Fibroblast of lung (primary cell): ENCODE measurements around the gene SEPHS1. TPM values are rescaled to one million over a fixed set of nuclear protein-coding genes. Genes with fewer than 3 reads are reported as not detected.

ENCODE experiments used
- DNase-seq, 2 donors: peaks; one replicate each; pipeline versions ENCODE4 v3.0.0 to v3.0.0-alpha.2; 2010; ENCODE audit warnings: low read depth in 2 of 2
- H2AFZ ChIP-seq: 2 replicates; pipeline ENCODE4 v1.5.1; 2012; ENCODE audit warnings: low read length, control low read depth, inconsistent platforms
- H3K27ac ChIP-seq: 2 replicates; pipeline ENCODE4 v1.5.1; 2011; ENCODE audit warnings: low read length, control low read depth; ENCODE audit not compliant: insufficient read depth
- H3K27me3 ChIP-seq: 2 replicates; pipeline ENCODE4 v1.5.1; 2011; ENCODE audit warnings: mild to moderate bottlenecking, low read length; ENCODE audit not compliant: control insufficient read depth, insufficient read depth
- H3K36me3 ChIP-seq: 2 replicates; pipeline ENCODE4 v1.5.1; 2011; ENCODE audit warnings: low read length; ENCODE audit not compliant: control insufficient read depth, insufficient read depth
- H3K4me1 ChIP-seq: 2 replicates; pipeline ENCODE4 v1.5.1; 2011; ENCODE audit warnings: low read length; ENCODE audit not compliant: control insufficient read depth, insufficient read depth; ENCODE audit errors: extremely low read depth
- H3K4me2 ChIP-seq: 2 replicates; pipeline ENCODE4 v1.5.1; 2011; ENCODE audit warnings: low read length, control low read depth; ENCODE audit not compliant: insufficient read depth; ENCODE audit errors: extremely low read depth
- H3K4me3 ChIP-seq, 4 experiments: fragments of 200-600 bp in 1 of 4; sonication (generic) in 1 of 4; replicated peaks in 1 of 4; 2 replicates each; pipeline ENCODE4 v1.5.1; 2011 to 2016; ENCODE audit warnings: low read length in 4 of 4, low read depth in 3 of 4, mild to moderate bottlenecking in 3 of 4, control low read depth in 2 of 4, inconsistent platforms in 1 of 4, mixed read lengths in 1 of 4; ENCODE audit not compliant: insufficient read depth in 1 of 4; ENCODE audit errors: control extremely low read depth in 1 of 4
- H3K79me2 ChIP-seq: 2 replicates; pipeline ENCODE4 v1.5.1; 2012; ENCODE audit warnings: mild to moderate bottlenecking, low read length, inconsistent platforms; ENCODE audit not compliant: control insufficient read depth, insufficient read depth
- H3K9ac ChIP-seq: 2 replicates; pipeline ENCODE4 v1.5.1; 2011; ENCODE audit warnings: mild to moderate bottlenecking, low read length, control low read depth; ENCODE audit not compliant: insufficient read depth
- H3K9me3 ChIP-seq: 2 replicates; pipeline ENCODE4 v1.5.1; 2012; ENCODE audit warnings: low read depth, low read length; ENCODE audit not compliant: control insufficient read depth, insufficient read depth
- H4K20me1 ChIP-seq: 2 replicates; pipeline ENCODE4 v1.5.1; 2011; ENCODE audit warnings: low read length; ENCODE audit not compliant: control insufficient read depth, insufficient read depth; ENCODE audit errors: extremely low read depth
- CTCF ChIP-seq, 2 donors: IDR thresholded peaks in 1 of 2; conservative IDR thresholded peaks in 1 of 2; 1 replicate in 1 of 2; 2 replicates in 1 of 2; pipeline ENCODE4 v1.5.1; 2011 to 2012; ENCODE audit warnings: low read length in 2 of 2, control low read depth in 1 of 2, inconsistent platforms in 1 of 2, low read depth in 1 of 2, mild to moderate bottlenecking in 1 of 2
- EZH2 ChIP-seq: IDR thresholded peaks from 2 replicates; pipeline ENCODE4 v1.5.1; 2012; ENCODE audit warnings: low read length, control low read depth, mild to moderate bottlenecking; ENCODE audit errors: missing control alignments
- polyA plus RNA-seq, 2 donors: library from polyadenylated mRNA; depleted of rRNA in 1 of 2; stranded (reverse) in 1 of 2; unstranded in 1 of 2; fragments of >200 nt; gene quantifications; 2 replicates each; pipeline ENCODE4 v1.2.1, GENCODE V29; 2011 to 2012; ENCODE audit warnings: missing spikeins in 1 of 2
- total RNA-seq: library from RNA; depleted of rRNA; stranded (reverse); fragments of >200 nt; gene quantifications from 2 replicates; pipeline ENCODE4 v1.2.1, GENCODE V29; 2014

Gene SEPHS1
- total and polyA plus RNA-seq, 2 donors (not counting 1 experiment from before 2014, with no cell fraction given), result 27.4 to 50.6 TPM

DNA sequence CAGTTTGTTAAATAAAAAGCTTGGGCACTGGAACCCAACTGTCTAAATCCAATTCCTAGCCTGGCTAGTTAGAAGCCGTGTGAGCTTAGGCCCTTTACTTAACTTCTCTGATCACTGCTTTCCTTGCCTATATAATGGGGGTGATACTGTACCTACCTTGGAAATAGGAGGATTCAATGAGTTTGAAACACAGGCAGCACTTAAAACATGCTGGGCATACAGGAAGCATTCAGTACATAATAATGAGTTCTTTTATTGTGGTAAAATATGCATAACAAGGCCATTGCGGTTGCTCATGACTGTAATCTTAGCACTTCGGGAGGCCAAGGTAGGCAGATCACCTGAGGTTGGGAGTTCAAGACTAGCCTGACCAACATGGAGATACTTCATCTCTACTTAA, 47.4 kb upstream of the SEPHS1 start:
- Histone ChIP-seq H3K9ac (no peak overlapping the region), H3K27ac (no peak overlapping the region), H3K36me3 (no peaks in the 10 kb centered on the region), H2AFZ (no peak overlapping the region), H3K4me1 (no peaks in the 10 kb centered on the region), H3K79me2 (no peaks in the 10 kb centered on the region), H3K4me2 (no peak overlapping the region), H3K4me3 (no peak overlapping the region), H3K27me3 (peaks cover under 1% of the 10 kb centered on the region), H3K9me3 (no peaks in the 10 kb centered on the region), H4K20me1 (no peaks in the 10 kb centered on the region)
- no peak for TF ChIP-seq CTCF (conservative IDR thresholded peaks at IDR 0.05 in 1 of 2, IDR thresholded peaks at IDR 0.05 in 1 of 2; ENCODE audit: low read depth in 1 of 2, low read length in 2 of 2)
- TF ChIP-seq EZH2, result no peak
- DNase-seq, result no peak

DNA sequence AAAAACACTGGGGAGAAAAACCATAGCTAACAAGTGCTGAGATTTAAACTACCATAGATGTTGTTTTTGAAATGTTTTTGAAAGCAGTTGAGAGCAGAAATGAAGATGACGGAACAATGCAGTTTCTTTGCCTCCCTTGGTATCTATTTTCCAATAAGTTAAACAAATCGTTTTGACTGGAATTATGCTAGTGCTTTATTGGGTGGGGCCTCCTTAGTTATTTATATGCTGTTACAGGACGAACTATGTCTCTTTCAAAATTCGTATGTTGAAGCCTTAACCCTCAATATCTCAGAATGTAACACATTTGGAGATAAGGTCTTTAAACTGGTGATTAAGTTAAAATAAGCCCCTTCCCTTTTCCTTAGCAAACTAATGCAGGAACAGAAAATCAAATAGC, 45.5 kb upstream of the SEPHS1 start:
- Histone ChIP-seq H2AFZ (no peak overlapping the region), H3K4me1 (no peaks in the 10 kb centered on the region), H3K79me2 (no peaks in the 10 kb centered on the region), H3K27ac (no peak overlapping the region), H3K9ac (no peak overlapping the region), H3K9me3 (no peaks in the 10 kb centered on the region), H3K27me3 (peaks cover 7% of the 10 kb centered on the region), H3K4me2 (no peak overlapping the region), H4K20me1 (no peaks in the 10 kb centered on the region), H3K36me3 (no peaks in the 10 kb centered on the region), H3K4me3 (no peak overlapping the region)
- no peak for TF ChIP-seq CTCF (conservative IDR thresholded peaks at IDR 0.05 in 1 of 2, IDR thresholded peaks at IDR 0.05 in 1 of 2; ENCODE audit: low read depth in 1 of 2, low read length in 2 of 2)
- no peak for TF ChIP-seq EZH2
- DNase-seq, result no peak

GRCh38 chr10:13392701-13393100, 44.6 kb upstream of the SEPHS1 start:
- H3K4me3 ChIP-seq, result no peak overlapping the region
- H3K9me3 ChIP-seq, result no peaks in the 10 kb centered on the region
- no peak for TF ChIP-seq EZH2
- TF ChIP-seq CTCF (conservative IDR thresholded peaks at IDR 0.05 in 1 of 2, IDR thresholded peaks at IDR 0.05 in 1 of 2; ENCODE audit: low read depth in 1 of 2, low read length in 2 of 2), result no peak
- no peak overlapping the region for H3K27ac ChIP-seq
- H3K4me2 ChIP-seq, result no peak overlapping the region
- H3K27me3 ChIP-seq, result peaks cover 7% of the 10 kb centered on the region
- H2AFZ ChIP-seq, result no peak overlapping the region
- no peaks in the 10 kb centered on the region for H4K20me1 ChIP-seq
- no peaks in the 10 kb centered on the region for H3K79me2 ChIP-seq
- no peaks in the 10 kb centered on the region for H3K4me1 ChIP-seq
- H3K36me3 ChIP-seq, result no peaks in the 10 kb centered on the region
- H3K9ac ChIP-seq, result no peak overlapping the region
- no peak for DNase-seq
